Measurements from ENCODE around the gene SBF1. TPM values are rescaled to one million over a fixed set of nuclear protein-coding genes. Genes with fewer than 3 reads are reported as not detected.
A peak's percentile ranks its signal among the peaks of the same experiment; 100 is the strongest.

The SBF1 gene
- total and polyA plus RNA-seq, 2 of the 13 experiments (the other 11 are each of a cell fraction or from before 2014, with no cell fraction given): 31.7 to 40.9 TPM

- intact Hi-C loops (cut with micrococcal nuclease; ENCODE audit: unreplicated experiment) (no loop called here), in situ Hi-C loops (cut with HindIII; ENCODE audit: extremely low pct_ligation_motif_present, low pct_unique_long_range_greater_than_20kb) (no loop called here)
- peak overlapping the region in 2 of 3 experiments; percentile 30 to 64; a peak in 4 of 6 replicates for H3K4me3 ChIP-seq (replicated peaks in 1 of 3; ENCODE audit: insufficient read depth in 1 of 3, low read depth in 2 of 3, low read length in 3 of 3)
- 5% methylated on average over 28 of the region's 29 CpGs for WGBS (ENCODE audit: low lambda C conversion rate)
- H3K9me3 ChIP-seq (ENCODE audit: low read length): no peaks in the 10 kb centered on the region
- H3K4me2 ChIP-seq (ENCODE audit: low read depth, low read length): peak overlapping the region; percentile 87
- peak; percentile 55 for ATAC-seq
- FAIRE-seq: peak; percentile 8
- ChIA-PET POLR2A (interaction anchor here (0.6 to 2.2 kb wide), 8 partner anchors 10 to 214 kb away, joined by 3 to 12 read pairs (median 3); partner anchors contain the start of genes LMF2, NCAPH2, SBF1 and SCO2), CTCF (ENCODE audit: low intra/inter-chr PET ratio, low total read pairs) (interaction anchor here (0.6 to 1.0 kb wide), 2 partner anchors 13 to 235 kb away, joined by 3 to 5 read pairs; partner anchors contain the start of gene HDAC10)
- no peaks in the 10 kb centered on the region for H3K79me2 ChIP-seq (ENCODE audit: insufficient read depth, low read length)
- peak overlapping the region; percentile 52 for H3K9ac ChIP-seq (ENCODE audit: insufficient read depth, low read depth, low read length)
- no peaks in the 10 kb centered on the region; the same call in 1 of the 2 replicates for H4K20me1 ChIP-seq (ENCODE audit: insufficient read depth, low read length)
- H3K27ac ChIP-seq (ENCODE audit: extremely low read length, insufficient read depth, low read length): peak overlapping the region; percentile 30
- H2AFZ ChIP-seq (ENCODE audit: low read length): no peak overlapping the region
- no peaks in the 10 kb centered on the region for H3K36me3 ChIP-seq (replicated peaks in 1 of 2; ENCODE audit: control insufficient read depth in 1 of 2, insufficient read depth in 2 of 2, low read length in 2 of 2)
- DNase-seq (ENCODE audit: low spot score): peak; percentile 35
- peaks cover 57% of the 10 kb centered on the region for H3K4me1 ChIP-seq (ENCODE audit: insufficient read depth, low read length)
- H3K27me3 ChIP-seq (ENCODE audit: control insufficient read depth in 1 of 2, insufficient read depth in 2 of 2, low read length in 2 of 2): 0 out of 5 replicates have a peak, but pooled peaks cover 0 to under 1% of the 10 kb centered on the region in 2 experiments
- BruUV-seq (replicated peaks): no TSS peak
- TF ChIP-seq GRHL1 (CRISPR knock-in tag; conservative IDR thresholded peaks at IDR 0.05): no peak
- peak; percentile 50 for TF ChIP-seq SAP130 (CRISPR knock-in tag; IDR thresholded peaks at IDR 0.05; ENCODE audit: low read depth)
- TF ChIP-seq ATM (IDR thresholded peaks at IDR 0.05; ENCODE audit: borderline replicate concordance): no peak
- peak; percentile 40; the same call in 1 of the 2 replicates for TF ChIP-seq ZNF121 (CRISPR knock-in tag; IDR thresholded peaks at IDR 0.05)
- no peak for TF ChIP-seq ZNF660 (CRISPR knock-in tag; IDR thresholded peaks at IDR 0.05; ENCODE audit: borderline replicate concordance, low read depth)
- TF ChIP-seq HOXD1 (CRISPR knock-in tag; IDR thresholded peaks at IDR 0.05): 0 out of 2 replicates have a peak, but pooled peaks have one; percentile 15
- no peak for TF ChIP-seq ZNF569 (CRISPR knock-in tag; IDR thresholded peaks at IDR 0.05; ENCODE audit: borderline replicate concordance)
- TF ChIP-seq HOXA5 (CRISPR knock-in tag; IDR thresholded peaks at IDR 0.05): 0 out of 2 replicates have a peak, but pooled peaks have one; percentile 17
- TF ChIP-seq ATRX (CRISPR knock-in tag; IDR thresholded peaks at IDR 0.05; ENCODE audit: borderline replicate concordance): no peak
- TF ChIP-seq ZNF350 (CRISPR knock-in tag; IDR thresholded peaks at IDR 0.05; ENCODE audit: borderline replicate concordance, low read depth): peak; percentile 83
- no peak for TF ChIP-seq RFX5 (IDR thresholded peaks at IDR 0.05; ENCODE audit: low read depth, low read length)
- 0 out of 2 replicates have a peak, but pooled peaks have one; percentile 50 for TF ChIP-seq ZSCAN21 (CRISPR knock-in tag; IDR thresholded peaks at IDR 0.05; ENCODE audit: borderline replicate concordance)
- peak; percentile 32; the same call in 1 of the 2 replicates for TF ChIP-seq RERE (CRISPR knock-in tag; IDR thresholded peaks at IDR 0.05; ENCODE audit: low read depth)
- TF ChIP-seq HIVEP1 (CRISPR knock-in tag; IDR thresholded peaks at IDR 0.05): peak; percentile 71
- TF ChIP-seq, protein P1, sequence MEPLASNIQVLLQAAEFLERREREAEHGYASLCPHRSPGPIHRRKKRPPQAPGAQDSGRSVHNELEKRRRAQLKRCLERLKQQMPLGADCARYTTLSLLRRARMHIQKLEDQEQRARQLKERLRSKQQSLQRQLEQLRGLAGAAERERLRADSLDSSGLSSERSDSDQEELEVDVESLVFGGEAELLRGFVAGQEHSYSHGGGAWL (CRISPR knock-in tag; IDR thresholded peaks at IDR 0.05): peak; percentile 59
Observed at GRCh38 chr22:50485221-50486131, 10.6 kb upstream of the SBF1 start.

All from HepG2 (cell line).